GM23338 (cell line): ENCODE results near the gene RAD51B. TPM values are rescaled to one million over a fixed set of nuclear protein-coding genes. Genes with fewer than 3 reads are reported as not detected.

Source experiments
- CTCF ChIP-seq, 2 experiments: fragments of 200-600 bp in 1 of 2; sonication (generic) in 1 of 2; conservative IDR thresholded peaks; 2 replicates each; pipeline versions ENCODE4 v1.5.1 to v1.6.1; 2016 to 2017; ENCODE audit warnings: antibody characterized with exemption in 2 of 2, low read depth in 2 of 2, mild to moderate bottlenecking in 2 of 2, moderate library complexity in 1 of 2
- EZH2 ChIP-seq: fragments of 200-600 bp; sonication (generic); IDR thresholded peaks from one replicate; pipeline ENCODE4 v1.8.0; 2017; ENCODE audit warnings: antibody characterized with exemption, mild to moderate bottlenecking, low read depth; ENCODE audit not compliant: unreplicated experiment
- EZH2phosphoT487 ChIP-seq: fragments of 200-600 bp; sonication (generic); IDR thresholded peaks from one replicate; pipeline ENCODE4 v1.8.1; 2018; ENCODE audit warnings: antibody characterized with exemption; ENCODE audit not compliant: unreplicated experiment
- NANOG ChIP-seq: IDR thresholded peaks from 2 replicates; pipeline ENCODE4 v1.6.1; 2016; ENCODE audit warnings: antibody characterized with exemption, borderline replicate concordance
- POLR2AphosphoS5 ChIP-seq: IDR thresholded peaks from 2 replicates; pipeline ENCODE4 v1.6.1; 2016; ENCODE audit warnings: antibody characterized with exemption, low read depth
- STAT1 ChIP-seq: IDR thresholded peaks from one replicate; pipeline ENCODE4 v1.6.1; 2016; ENCODE audit warnings: antibody characterized with exemption; ENCODE audit not compliant: unreplicated experiment
- ZNF114 ChIP-seq: fragments of 250-450 bp; sonication (Bioruptor Pico); IDR thresholded peaks from 2 replicates; pipeline ENCODE4 v1.5.0; 2020; ENCODE audit warnings: mild to moderate bottlenecking, moderate library complexity
- ZNF331 ChIP-seq: fragments of 250-450 bp; sonication (Bioruptor Pico); IDR thresholded peaks from 2 replicates; pipeline ENCODE4 v1.5.0; 2020; ENCODE audit warnings: low read depth, mild to moderate bottlenecking, moderate library complexity
- ZNF462 ChIP-seq: fragments of 250-450 bp; sonication (Bioruptor Pico); IDR thresholded peaks from 2 replicates; pipeline ENCODE4 v1.5.0; 2020; ENCODE audit warnings: mild to moderate bottlenecking, moderate library complexity
- polyA plus RNA-seq: library from polyadenylated mRNA; unstranded; fragments of >200 nt; fragmentation: Nextera tagmentation; extraction: Ambion mirVana; gene quantifications from 2 replicates; pipeline ENCODE4 v1.2.1, GENCODE V29; 2016
- total RNA-seq: library from RNA; depleted of rRNA; stranded (reverse); fragments of >200 nt; shearing (Covaris generic); gene quantifications from 2 replicates; pipeline ENCODE4 v1.2.3, GENCODE V29; 2014

RAD51B gene
- total and polyA plus RNA-seq, 2 experiments from 2014 or later, result 15.7 to 29.1 TPM

GRCh38 chr14:68681256-68682011, 861.9 kb downstream of the RAD51B start (continued):
- no peak for TF ChIP-seq ZNF462
- no peak for TF ChIP-seq CTCF (conservative IDR thresholded peaks at IDR 0.05; ENCODE audit: low read depth in 2 of 2)
- TF ChIP-seq STAT1, result no peak
- TF ChIP-seq ZNF114 (CRISPR knock-in tag), result no peak
- TF ChIP-seq EZH2, result no peak
- no peak for TF ChIP-seq POLR2AphosphoS5
- no peak for TF ChIP-seq NANOG
- no peak for TF ChIP-seq ZNF331 (CRISPR knock-in tag)
- no peak for TF ChIP-seq EZH2phosphoT487
